ENCODE data around the gene SHC4. TPM values are rescaled to one million over a fixed set of nuclear protein-coding genes. Genes with fewer than 3 reads are reported as not detected.

SHC4 gene
- total and polyA plus RNA-seq, 2 of the 13 experiments (the other 11 are each of a cell fraction or from before 2014, with no cell fraction given), result 0.04 TPM; not detected in 1

DNA sequence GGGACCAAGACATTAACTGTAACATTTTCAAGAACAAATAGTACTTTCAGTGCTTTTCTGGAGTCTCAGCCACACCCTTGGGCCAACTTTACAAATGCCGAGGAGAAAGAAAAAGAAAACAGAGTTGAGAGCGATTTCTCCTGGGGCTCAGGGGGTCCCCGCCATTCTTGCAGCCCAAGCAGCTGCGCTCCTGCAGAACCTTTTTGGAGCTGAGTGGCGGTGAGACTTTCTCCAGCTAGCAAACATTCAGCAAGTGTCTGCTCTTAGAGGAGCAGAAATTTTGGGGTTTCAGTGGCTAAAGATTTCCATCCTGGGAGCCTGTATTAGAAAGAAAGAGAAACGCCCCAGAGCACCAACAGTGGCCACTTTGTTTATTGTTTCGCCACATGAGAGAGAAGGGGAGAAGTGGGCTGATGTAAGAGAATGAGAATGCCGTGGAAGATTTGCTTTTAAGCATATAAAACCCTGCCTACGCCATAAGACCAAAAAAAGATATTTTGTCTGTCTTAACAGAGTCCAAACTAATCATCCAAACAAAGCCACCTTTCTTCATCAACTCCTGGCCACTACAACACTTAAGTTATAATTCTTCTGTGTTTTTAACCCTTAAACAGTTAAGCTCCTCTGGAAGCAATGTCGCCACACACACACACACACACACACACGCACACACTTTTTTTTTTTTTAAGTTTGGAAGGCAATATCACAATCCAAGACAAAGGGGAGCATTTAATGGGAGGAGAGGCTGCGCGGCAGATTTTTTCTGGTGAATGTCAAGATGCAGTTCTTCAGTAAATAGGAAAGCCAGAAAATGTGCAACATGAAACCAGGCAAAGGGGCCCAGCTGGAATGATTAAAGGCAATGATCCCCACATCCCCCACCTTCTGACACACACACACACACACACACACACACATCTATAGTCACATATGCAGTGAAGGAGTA is 66.6 kb downstream of the SHC4 start:
- no peak overlapping the region for H3K27ac ChIP-seq (ENCODE audit: extremely low read length, insufficient read depth, low read length)
- TF ChIP-seq, protein P1, sequence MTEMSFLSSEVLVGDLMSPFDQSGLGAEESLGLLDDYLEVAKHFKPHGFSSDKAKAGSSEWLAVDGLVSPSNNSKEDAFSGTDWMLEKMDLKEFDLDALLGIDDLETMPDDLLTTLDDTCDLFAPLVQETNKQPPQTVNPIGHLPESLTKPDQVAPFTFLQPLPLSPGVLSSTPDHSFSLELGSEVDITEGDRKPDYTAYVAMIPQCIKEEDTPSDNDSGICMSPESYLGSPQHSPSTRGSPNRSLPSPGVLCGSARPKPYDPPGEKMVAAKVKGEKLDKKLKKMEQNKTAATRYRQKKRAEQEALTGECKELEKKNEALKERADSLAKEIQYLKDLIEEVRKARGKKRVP (CRISPR knock-in tag; IDR thresholded peaks at IDR 0.05), result 0 out of 4 replicates have a peak, but pooled peaks of 1 of the 2 experiments have one; percentile 29
- TF ChIP-seq HMG20B (CRISPR knock-in tag; conservative IDR thresholded peaks at IDR 0.05), result no peak
- in situ Hi-C loops (cut with HindIII; ENCODE audit: extremely low pct_ligation_motif_present, low pct_unique_long_range_greater_than_20kb), result no loop called here
- WGBS (ENCODE audit: low lambda C conversion rate), result 45% methylated on average over 13 of the region's 13 CpGs
- H3K4me1 ChIP-seq (ENCODE audit: insufficient read depth, low read length), result peaks cover 15% of the 10 kb centered on the region; the same call in 1 of the 2 replicates
- no peak overlapping the region for H3K9ac ChIP-seq (ENCODE audit: insufficient read depth, low read depth, low read length)
- H3K79me2 ChIP-seq (ENCODE audit: insufficient read depth, low read length), result no peaks in the 10 kb centered on the region
- H3K27me3 ChIP-seq (ENCODE audit: control insufficient read depth in 1 of 2, insufficient read depth in 2 of 2, low read length in 2 of 2), result 0 out of 5 replicates have a peak, but pooled peaks cover 0 to 4% of the 10 kb centered on the region in 2 experiments
- H3K9me3 ChIP-seq (ENCODE audit: low read length), result no peaks in the 10 kb centered on the region
- no peaks in the 10 kb centered on the region for H4K20me1 ChIP-seq (ENCODE audit: insufficient read depth, low read length)
- H3K36me3 ChIP-seq (replicated peaks in 1 of 2; ENCODE audit: control insufficient read depth in 1 of 2, insufficient read depth in 2 of 2, low read length in 2 of 2), result no peaks in the 10 kb centered on the region
- no peak overlapping the region for H2AFZ ChIP-seq (ENCODE audit: low read length)
- ChIA-PET CTCF (ENCODE audit: low intra/inter-chr PET ratio, low total read pairs) (no interaction called here), POLR2A (no interaction called here)
- peak; percentile 60; the same call in 2 of the 3 replicates for ATAC-seq
- no peak overlapping the region for H3K4me3 ChIP-seq (replicated peaks in 1 of 3; ENCODE audit: insufficient read depth in 1 of 3, low read depth in 2 of 3, low read length in 3 of 3)
- no peak for DNase-seq (ENCODE audit: low spot score)
- intact Hi-C loops (cut with micrococcal nuclease; ENCODE audit: unreplicated experiment), result no loop called here
- BruUV-seq (replicated peaks), result no TSS peak
- peak overlapping the region; percentile 32 for H3K4me2 ChIP-seq (ENCODE audit: low read depth, low read length)
- no peak for FAIRE-seq

DNA sequence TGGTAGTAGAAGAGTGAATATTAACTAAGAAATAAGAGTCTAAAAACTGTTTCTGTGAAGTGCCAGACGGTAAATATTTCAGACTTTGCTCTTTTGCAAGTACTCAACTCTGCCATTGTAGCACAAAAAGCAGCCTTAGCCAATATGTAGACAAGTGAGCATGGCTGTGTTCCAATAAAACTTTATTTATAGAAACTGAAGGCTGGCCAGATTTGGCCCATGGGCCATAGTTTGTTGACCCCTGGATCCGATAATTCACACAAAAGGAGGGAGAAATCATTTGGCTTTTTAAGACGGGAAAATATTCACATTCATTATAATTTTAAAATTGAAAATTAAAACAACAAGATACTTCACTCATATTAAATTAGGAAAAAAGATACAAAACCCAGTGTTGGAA is 70.4 kb downstream of the SHC4 start:
- ChIA-PET CTCF (ENCODE audit: low intra/inter-chr PET ratio, low total read pairs) (no interaction called here), POLR2A (interaction anchor here (0.5 kb wide), 1 partner anchor 32 kb away, joined by 3 read pairs; no protein-coding TSS in a partner anchor)
- 2% methylated on average over 3 of the region's 3 CpGs for WGBS (ENCODE audit: low lambda C conversion rate)
- Histone ChIP-seq H3K4me3 (replicated peaks in 1 of 3; ENCODE audit: insufficient read depth in 1 of 3, low read depth in 2 of 3, low read length in 3 of 3) (no peak overlapping the region), H3K9me3 (ENCODE audit: low read length) (no peaks in the 10 kb centered on the region), H3K79me2 (ENCODE audit: insufficient read depth, low read length) (no peaks in the 10 kb centered on the region), H3K4me1 (ENCODE audit: insufficient read depth, low read length) (0 out of 2 replicates have a peak, but pooled peaks cover 9% of the 10 kb centered on the region), H3K36me3 (replicated peaks in 1 of 2; ENCODE audit: control insufficient read depth in 1 of 2, insufficient read depth in 2 of 2, low read length in 2 of 2) (no peaks in the 10 kb centered on the region), H3K9ac (ENCODE audit: insufficient read depth, low read depth, low read length) (no peak overlapping the region), H3K27ac (ENCODE audit: extremely low read length, insufficient read depth, low read length) (no peak overlapping the region), H3K4me2 (ENCODE audit: low read depth, low read length) (no peak overlapping the region), H2AFZ (ENCODE audit: low read length) (no peak overlapping the region), H4K20me1 (ENCODE audit: insufficient read depth, low read length) (no peaks in the 10 kb centered on the region), H3K27me3 (ENCODE audit: control insufficient read depth in 1 of 2, insufficient read depth in 2 of 2, low read length in 2 of 2) (peaks cover 0 to 7% of the 10 kb centered on the region in 2 experiments; a peak in 1 of 5 replicates)
- no peak for ATAC-seq
- no TSS peak for BruUV-seq (replicated peaks)
- no peak for FAIRE-seq
- in situ Hi-C loops (cut with HindIII; ENCODE audit: extremely low pct_ligation_motif_present, low pct_unique_long_range_greater_than_20kb), result no loop called here
- intact Hi-C loops (cut with micrococcal nuclease; ENCODE audit: unreplicated experiment), result no loop called here
- no peak for DNase-seq (ENCODE audit: low spot score)
- TF ChIP-seq NFATC3 (CRISPR knock-in tag; IDR thresholded peaks at IDR 0.05) (no peak), ZNF256 (CRISPR knock-in tag; conservative IDR thresholded peaks at IDR 0.05) (no peak), PCBP2 (optimal IDR thresholded peaks at IDR 0.05; ENCODE audit: low read depth, low read length, poor library complexity, severe bottlenecking) (no peak)
- TF ChIP-seq, protein P2, sequence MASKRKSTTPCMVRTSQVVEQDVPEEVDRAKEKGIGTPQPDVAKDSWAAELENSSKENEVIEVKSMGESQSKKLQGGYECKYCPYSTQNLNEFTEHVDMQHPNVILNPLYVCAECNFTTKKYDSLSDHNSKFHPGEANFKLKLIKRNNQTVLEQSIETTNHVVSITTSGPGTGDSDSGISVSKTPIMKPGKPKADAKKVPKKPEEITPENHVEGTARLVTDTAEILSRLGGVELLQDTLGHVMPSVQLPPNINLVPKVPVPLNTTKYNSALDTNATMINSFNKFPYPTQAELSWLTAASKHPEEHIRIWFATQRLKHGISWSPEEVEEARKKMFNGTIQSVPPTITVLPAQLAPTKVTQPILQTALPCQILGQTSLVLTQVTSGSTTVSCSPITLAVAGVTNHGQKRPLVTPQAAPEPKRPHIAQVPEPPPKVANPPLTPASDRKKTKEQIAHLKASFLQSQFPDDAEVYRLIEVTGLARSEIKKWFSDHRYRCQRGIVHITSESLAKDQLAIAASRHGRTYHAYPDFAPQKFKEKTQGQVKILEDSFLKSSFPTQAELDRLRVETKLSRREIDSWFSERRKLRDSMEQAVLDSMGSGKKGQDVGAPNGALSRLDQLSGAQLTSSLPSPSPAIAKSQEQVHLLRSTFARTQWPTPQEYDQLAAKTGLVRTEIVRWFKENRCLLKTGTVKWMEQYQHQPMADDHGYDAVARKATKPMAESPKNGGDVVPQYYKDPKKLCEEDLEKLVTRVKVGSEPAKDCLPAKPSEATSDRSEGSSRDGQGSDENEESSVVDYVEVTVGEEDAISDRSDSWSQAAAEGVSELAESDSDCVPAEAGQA (IDR thresholded peaks at IDR 0.05; ENCODE audit: low read depth), result no peak
- TF ChIP-seq, protein P2 (CRISPR knock-in tag; IDR thresholded peaks at IDR 0.05; ENCODE audit: borderline replicate concordance), result no peak
